NCI-H748 (cell line): ENCODE data around the gene PHLPP2.
"Not testable (repeated sequence)": the region's sequence is repeated elsewhere in the genome, so short reads cannot be mapped to it uniquely, and the experiment has no call there.

ENCODE experiments used
- DNase-seq: peaks from one replicate; lab custom pipeline; 2025; ENCODE audit not compliant: unreplicated experiment; lab: John Stamatoyannopoulos, UW

Gene PHLPP2

DNA sequence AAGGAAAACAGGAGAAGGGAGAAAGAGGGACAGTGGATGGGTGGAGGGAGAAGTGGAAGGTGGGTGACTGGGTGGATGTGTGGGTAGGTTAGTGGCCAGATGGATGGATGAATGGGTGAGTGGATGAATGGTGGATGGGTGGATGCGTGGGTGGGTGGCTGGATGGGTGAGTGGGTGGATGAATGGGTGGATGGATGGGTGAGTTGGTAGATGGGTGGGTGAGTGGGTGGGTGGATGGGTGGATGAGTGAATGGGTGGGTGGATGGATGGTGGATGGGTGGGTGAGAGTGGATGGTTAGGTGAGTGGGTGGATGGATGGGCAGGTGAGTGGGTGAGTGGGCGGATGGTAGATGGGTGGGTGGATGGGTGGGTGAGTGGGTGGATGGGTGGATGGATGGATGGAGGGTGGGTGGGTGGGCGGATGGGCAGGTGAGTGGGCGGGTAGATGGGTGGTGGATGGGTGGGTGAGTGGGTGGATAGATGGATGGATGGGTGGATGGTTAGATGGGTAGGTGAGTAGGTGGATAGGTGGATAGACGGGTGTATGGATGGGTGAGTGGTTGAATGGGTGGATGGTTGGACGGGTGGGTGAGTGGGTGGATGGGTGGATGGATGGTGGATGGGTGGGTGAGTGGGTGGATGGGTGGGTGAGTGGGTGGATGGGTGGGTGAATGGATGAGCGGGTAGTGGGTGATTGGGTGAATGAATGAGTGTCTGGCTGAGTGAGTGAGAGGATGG is 99.2 kb downstream of the PHLPP2 start:
- no peak for DNase-seq

GRCh38 chr16:71623597-71623996 is 100.9 kb downstream of the PHLPP2 start:
- DNase-seq: no peak

GRCh38 chr16:71622088-71622487 is 102.4 kb downstream of the PHLPP2 start:
- no peak for DNase-seq

- no peak for DNase-seq
These were observed 106.1 kb downstream of the PHLPP2 start for GRCh38 chr16:71618429-71618828.

DNA sequence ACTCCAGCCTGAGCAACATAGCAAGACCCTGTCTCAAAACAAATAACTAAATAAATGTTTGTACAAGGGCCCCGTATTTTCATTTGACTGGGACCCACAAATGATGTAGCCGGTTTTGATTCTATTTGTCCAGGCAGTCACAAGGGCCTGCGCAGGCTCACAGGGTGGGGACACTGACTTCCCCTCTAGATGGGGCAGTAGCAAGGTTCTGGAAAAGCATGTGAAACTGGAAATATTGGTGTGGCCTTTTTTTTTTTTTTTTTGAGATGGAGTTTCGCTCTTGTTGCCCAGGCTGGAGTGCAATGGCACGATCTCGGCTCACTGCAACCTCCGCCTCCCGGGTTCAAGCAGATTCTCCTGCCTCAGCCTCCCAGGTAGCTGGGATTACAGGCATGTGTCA is 109.5 kb downstream of the PHLPP2 start:
- DNase-seq: not testable (repeated sequence)

DNA sequence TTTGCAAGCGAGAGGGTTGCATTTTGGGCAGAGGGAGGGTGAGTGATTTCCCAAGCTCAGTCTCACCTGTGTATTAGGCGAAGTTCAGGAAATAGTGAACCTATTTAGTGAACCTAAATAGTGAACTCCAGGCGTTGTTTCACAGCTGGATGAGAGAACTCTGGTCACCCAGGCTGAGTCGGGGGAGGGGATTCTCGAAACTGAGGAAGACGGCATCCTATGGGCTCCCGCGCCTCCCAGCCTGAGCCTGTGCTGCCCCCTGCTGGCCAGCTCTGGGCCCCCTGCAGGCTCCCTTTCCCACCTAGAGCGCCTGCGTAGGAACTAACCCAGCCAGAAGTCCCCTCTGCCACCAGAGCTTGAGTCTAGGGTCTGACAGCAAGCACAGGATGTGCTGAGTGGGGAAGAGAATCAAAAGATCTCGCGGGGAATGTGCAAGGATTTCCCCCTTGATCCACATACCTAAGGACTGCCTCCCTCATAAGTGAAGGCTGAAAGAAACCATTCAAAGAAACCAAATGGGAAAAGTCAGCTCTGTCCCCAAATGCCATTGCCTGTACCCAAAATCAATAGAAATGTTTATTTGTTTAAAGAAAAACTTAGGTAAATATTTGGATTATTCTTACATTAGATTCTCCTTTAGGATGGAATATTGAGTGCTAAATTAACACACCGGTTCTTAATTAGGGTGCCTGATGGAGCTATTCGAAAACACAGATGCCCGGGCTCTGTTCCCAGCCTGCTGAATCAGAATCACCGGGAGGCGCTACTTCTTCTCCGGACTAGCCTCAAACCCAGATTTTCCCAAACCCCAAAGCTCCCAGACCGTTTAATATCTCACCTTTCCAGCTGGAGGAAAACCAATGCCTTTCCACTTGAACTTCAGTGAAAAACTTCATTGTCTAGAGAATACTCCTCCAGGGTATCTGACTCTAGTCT is 113.3 kb downstream of the PHLPP2 start:
- DNase-seq: peak; percentile 57

DNA sequence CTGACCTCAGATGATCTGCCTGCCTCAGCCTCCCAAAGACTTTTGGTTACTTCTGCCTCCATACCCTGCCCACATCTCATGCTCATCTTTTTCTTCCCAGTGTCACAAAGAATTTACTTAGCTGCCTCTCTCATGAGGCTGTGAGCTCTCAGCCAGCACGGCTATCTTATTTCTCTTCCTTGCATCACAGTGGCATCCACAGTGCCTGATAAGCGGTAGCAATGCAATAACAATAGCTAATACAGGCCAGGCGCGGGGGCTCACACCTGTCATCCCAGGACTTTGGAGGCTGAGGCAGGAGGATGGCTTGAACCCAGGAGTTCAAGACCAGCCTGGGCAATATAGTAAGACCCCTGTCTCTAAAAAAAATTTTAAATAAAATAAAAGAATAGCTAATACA is 114.1 kb downstream of the PHLPP2 start:
- no peak for DNase-seq

- no peak for DNase-seq
These were observed 115.4 kb downstream of the PHLPP2 start for GRCh38 chr16:71609066-71609465.

- DNase-seq: no peak
These were observed 123.7 kb downstream of the PHLPP2 start for GRCh38 chr16:71600822-71601221.

- not testable (repeated sequence) for DNase-seq
These were observed 126.1 kb downstream of the PHLPP2 start for GRCh38 chr16:71598426-71598825.

GRCh38 chr16:71595340-71595826 is 129.1 kb downstream of the PHLPP2 start:
- not testable (repeated sequence) for DNase-seq
